Measurements from ENCODE around the gene ZNF608. TPM values are rescaled to one million over a fixed set of nuclear protein-coding genes. Genes with fewer than 3 reads are reported as not detected.

ZNF608 gene
- polyA plus RNA-seq, 1 donor (not counting 4 experiments of a cell fraction or from before 2014, with no cell fraction given): 1.1 TPM

DNA sequence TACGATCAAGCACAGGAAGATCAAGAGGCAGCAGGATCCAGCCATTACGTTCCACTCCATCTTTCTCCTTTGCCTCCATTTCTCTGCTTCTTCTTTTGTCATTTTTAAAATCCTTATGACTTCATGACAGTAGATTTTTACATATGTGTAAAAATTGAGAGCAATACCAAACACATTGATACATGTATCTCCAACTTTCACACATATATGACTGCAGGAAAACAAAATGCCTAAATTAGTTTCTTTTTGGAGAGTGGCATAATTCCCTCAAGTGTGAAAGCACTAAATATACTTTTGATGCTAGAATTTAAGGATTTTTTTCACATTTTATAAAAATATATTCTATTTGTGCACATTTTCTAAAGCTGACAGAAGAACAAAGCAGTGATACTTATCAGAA is 8.6 kb upstream of the ZNF608 start:
- Histone ChIP-seq H2AFZ (ENCODE audit: control insufficient read depth, low read length) (no peak overlapping the region), H3K36me3 (ENCODE audit: control insufficient read depth in 2 of 2, extremely low read depth in 1 of 2, insufficient read depth in 2 of 2, low read length in 2 of 2) (no peaks in the 10 kb centered on the region), H3K4me3 (ENCODE audit: control insufficient read depth in 2 of 3, extremely low read depth in 1 of 3, insufficient read depth in 2 of 3, low read depth in 1 of 3, low read length in 3 of 3) (no peak overlapping the region), H3K4me1 (ENCODE audit: control insufficient read depth, extremely low read depth, insufficient read depth, low read length) (no peaks in the 10 kb centered on the region), H4K20me1 (ENCODE audit: control insufficient read depth, extremely low read depth, insufficient read depth, low read length) (no peaks in the 10 kb centered on the region), H3K79me2 (ENCODE audit: control insufficient read depth, insufficient read depth, low read length) (no peaks in the 10 kb centered on the region), H3K27ac (ENCODE audit: control insufficient read depth, insufficient read depth, low read length) (no peak overlapping the region), H3K9ac (ENCODE audit: control insufficient read depth, extremely low read depth, insufficient read depth, low read length) (no peak overlapping the region), H3K27me3 (ENCODE audit: control insufficient read depth, extremely low read depth, insufficient read depth, low read length) (no peaks in the 10 kb centered on the region), H3K4me2 (ENCODE audit: control insufficient read depth, extremely low read depth, insufficient read depth, low read depth, low read length) (no peak overlapping the region), H3K9me1 (ENCODE audit: control insufficient read depth, extremely low read depth, insufficient read depth, low read length) (no peaks in the 10 kb centered on the region), H3K9me3 (ENCODE audit: control insufficient read depth, low read depth, low read length) (no peaks in the 10 kb centered on the region)
- TF ChIP-seq CTCF (optimal IDR thresholded peaks at IDR 0.05 in 1 of 3, IDR thresholded peaks at IDR 0.05 in 1 of 3, conservative IDR thresholded peaks at IDR 0.05 in 1 of 3; ENCODE audit: extremely low read depth in 1 of 3, insufficient read depth in 2 of 3, low read length in 3 of 3) (no peak), EZH2 (IDR thresholded peaks at IDR 0.05; ENCODE audit: low read length) (no peak)
- no peak for FAIRE-seq
- DNase-seq (ENCODE audit: low read depth, low spot score): no peak
- dilution Hi-C loops (cut with MboI; ENCODE audit: extremely low pct_ligation_motif_present, low sequenced_read_pairs): no loop called here

- H3K27ac ChIP-seq (ENCODE audit: control insufficient read depth, insufficient read depth, low read length): no peak overlapping the region
- no peaks in the 10 kb centered on the region for H4K20me1 ChIP-seq (ENCODE audit: control insufficient read depth, extremely low read depth, insufficient read depth, low read length)
- H3K9me1 ChIP-seq (ENCODE audit: control insufficient read depth, extremely low read depth, insufficient read depth, low read length): no peaks in the 10 kb centered on the region
- H3K9ac ChIP-seq (ENCODE audit: control insufficient read depth, extremely low read depth, insufficient read depth, low read length): no peak overlapping the region
- FAIRE-seq: no peak
- no peaks in the 10 kb centered on the region for H3K36me3 ChIP-seq (ENCODE audit: control insufficient read depth in 2 of 2, extremely low read depth in 1 of 2, insufficient read depth in 2 of 2, low read length in 2 of 2)
- no peak for DNase-seq (ENCODE audit: low read depth, low spot score)
- dilution Hi-C loops (cut with MboI; ENCODE audit: extremely low pct_ligation_motif_present, low sequenced_read_pairs): no loop called here
- no peaks in the 10 kb centered on the region for H3K79me2 ChIP-seq (ENCODE audit: control insufficient read depth, insufficient read depth, low read length)
- H3K4me1 ChIP-seq (ENCODE audit: control insufficient read depth, extremely low read depth, insufficient read depth, low read length): no peaks in the 10 kb centered on the region
- H3K27me3 ChIP-seq (ENCODE audit: control insufficient read depth, extremely low read depth, insufficient read depth, low read length): no peaks in the 10 kb centered on the region
- H3K4me3 ChIP-seq (ENCODE audit: control insufficient read depth in 2 of 3, extremely low read depth in 1 of 3, insufficient read depth in 2 of 3, low read depth in 1 of 3, low read length in 3 of 3): no peak overlapping the region
- H3K4me2 ChIP-seq (ENCODE audit: control insufficient read depth, extremely low read depth, insufficient read depth, low read depth, low read length): no peak overlapping the region
- no peak overlapping the region for H2AFZ ChIP-seq (ENCODE audit: control insufficient read depth, low read length)
- TF ChIP-seq CTCF (optimal IDR thresholded peaks at IDR 0.05 in 1 of 3, IDR thresholded peaks at IDR 0.05 in 1 of 3, conservative IDR thresholded peaks at IDR 0.05 in 1 of 3; ENCODE audit: extremely low read depth in 1 of 3, insufficient read depth in 2 of 3, low read length in 3 of 3): no peak
- TF ChIP-seq EZH2 (IDR thresholded peaks at IDR 0.05; ENCODE audit: low read length): no peak
- H3K9me3 ChIP-seq (ENCODE audit: control insufficient read depth, low read depth, low read length): no peaks in the 10 kb centered on the region
Observed at GRCh38 chr5:124754206-124754927, 7.9 kb upstream of the ZNF608 start.
